ENCODE measurements around the gene TSPAN9.

Gene TSPAN9

DNA sequence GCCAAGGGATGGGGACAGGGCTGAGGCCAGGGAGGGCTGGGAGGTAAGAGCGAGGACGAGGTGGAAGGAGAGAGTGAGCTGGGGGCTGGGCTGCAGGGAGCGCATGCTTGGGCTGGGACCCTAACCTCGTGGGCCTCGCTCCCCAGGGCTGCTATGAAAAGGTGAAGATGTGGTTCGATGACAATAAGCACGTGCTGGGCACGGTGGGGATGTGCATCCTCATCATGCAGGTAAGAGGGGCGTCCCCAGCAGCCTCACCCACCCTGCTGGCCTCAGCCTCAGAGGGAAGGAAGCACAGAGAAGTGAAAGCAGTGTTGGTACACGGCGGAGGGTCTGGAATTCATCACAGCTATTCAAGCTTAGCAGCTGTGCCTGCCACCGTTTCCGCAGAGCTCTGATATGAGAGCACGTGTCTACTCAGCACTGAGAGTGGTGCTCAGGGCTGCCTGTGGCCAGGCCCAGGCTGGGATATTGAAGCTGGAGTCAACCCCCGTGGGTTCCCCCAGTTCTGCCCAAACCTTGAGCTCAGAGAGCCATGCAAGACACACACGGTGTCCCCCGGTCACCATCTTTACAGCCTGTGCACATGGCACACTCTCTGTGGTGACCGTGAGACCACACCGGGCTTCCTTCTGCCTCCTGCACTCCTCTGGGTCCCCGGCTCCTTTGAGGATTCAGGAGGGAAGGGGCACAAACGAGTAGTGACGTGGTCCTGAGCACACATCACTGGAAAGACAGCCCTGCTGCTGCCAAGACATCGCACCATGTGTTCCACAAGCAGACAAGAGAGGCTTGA is 204.6 kb downstream of the TSPAN9 start:
- DNase-seq: no peak
- intact Hi-C loops (cut with DNase I): no loop called here

DNA sequence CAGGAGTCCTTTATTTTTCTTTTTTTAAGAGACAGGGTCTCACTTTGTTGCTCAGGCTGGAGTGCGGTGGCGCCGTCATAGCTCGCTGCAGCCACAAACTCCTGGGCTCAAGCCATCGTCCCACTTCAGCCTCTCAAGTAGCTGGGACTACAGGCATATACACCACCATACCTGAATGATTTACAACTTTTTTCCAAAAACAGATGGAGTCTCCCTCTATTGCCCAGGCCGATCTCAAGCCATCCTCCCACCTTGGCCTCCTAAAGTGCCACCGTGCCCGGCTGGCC is 205.1 kb downstream of the TSPAN9 start:
- DNase-seq: no peak
- intact Hi-C loops (cut with DNase I): no loop called here

GRCh38 chr12:3283137-3283680 is 206.0 kb downstream of the TSPAN9 start:
- intact Hi-C loops (cut with DNase I): no loop called here
- no peak for DNase-seq

DNA sequence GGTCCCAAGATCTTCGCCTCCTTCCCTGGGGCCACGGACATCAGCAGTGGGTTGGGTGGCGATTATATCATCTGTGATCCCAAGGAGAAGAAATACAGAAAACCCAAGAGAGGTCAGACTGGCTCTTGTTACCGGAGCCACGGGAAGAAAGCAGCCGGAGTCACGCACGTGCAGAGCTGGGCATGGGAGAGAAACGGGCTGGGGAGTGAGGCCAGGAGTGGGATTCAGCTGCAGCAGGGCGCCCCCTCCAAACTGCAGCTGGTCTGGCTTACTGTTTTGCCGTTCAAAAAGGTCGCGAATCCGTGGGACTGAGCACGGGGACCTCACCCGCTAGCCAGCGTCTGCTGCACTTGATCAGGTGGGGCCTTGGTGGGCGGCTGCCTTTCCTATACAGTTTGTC is 207.2 kb downstream of the TSPAN9 start:
- intact Hi-C loops (cut with DNase I): no loop called here
- DNase-seq: no peak

DNA sequence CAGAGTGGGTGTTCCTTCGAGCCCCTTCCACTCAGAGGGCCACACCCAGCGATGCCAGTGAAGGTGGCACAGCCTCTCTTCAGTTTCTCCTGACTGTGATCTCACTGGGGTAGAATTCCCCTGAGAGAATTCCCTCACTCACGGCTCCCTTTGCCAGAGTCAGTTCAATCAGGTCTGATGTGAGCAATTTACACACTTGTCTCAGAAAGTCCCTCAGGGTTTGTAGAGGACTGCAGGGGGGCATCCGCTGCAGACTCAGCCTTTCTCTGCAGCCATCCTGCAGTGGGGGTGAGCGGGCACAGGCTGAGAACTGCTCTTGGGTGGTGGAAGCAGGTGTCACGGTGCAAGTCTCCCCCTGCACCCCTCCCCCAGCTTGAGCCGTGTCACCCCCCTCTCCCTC is 208.4 kb downstream of the TSPAN9 start:
- intact Hi-C loops (cut with DNase I): no loop called here

DNA sequence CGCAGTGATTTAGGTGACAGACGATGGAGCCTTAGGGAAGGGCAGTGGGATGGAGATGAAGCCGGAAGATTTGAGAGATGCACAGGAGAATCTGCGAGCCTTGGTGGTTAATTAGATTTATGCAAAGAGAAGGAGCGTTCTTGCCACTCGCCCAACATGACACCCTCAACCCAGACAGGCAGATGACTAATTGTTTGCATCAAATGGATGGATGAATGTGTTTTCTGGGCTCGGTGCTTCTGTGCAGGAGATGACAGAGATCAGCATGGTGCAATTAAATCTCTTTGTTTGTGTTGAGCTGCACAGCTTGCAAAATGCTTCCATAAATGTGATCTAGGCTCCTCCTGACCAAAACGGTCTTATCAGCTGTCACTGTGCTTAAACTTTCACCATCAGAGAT is 211.5 kb downstream of the TSPAN9 start:
- intact Hi-C loops (cut with DNase I): no loop called here
- peak in 2 of 42 donors; percentile 35 to 56 for DNase-seq

More for the DNA sequence above, 208.4 kb downstream of the TSPAN9 start:
- no peak for DNase-seq

- no peak for DNase-seq
- intact Hi-C loops (cut with DNase I): no loop called here
These were observed 212.5 kb downstream of the TSPAN9 start for GRCh38 chr12:3289702-3290101.

- intact Hi-C loops (cut with DNase I): no loop called here
- no peak for DNase-seq
These were observed 214.8 kb downstream of the TSPAN9 start for GRCh38 chr12:3291939-3292338.

- DNase-seq: no peak
- intact Hi-C loops (cut with DNase I): no loop called here
These were observed 215.7 kb downstream of the TSPAN9 start for GRCh38 chr12:3292677-3293412.

DNA sequence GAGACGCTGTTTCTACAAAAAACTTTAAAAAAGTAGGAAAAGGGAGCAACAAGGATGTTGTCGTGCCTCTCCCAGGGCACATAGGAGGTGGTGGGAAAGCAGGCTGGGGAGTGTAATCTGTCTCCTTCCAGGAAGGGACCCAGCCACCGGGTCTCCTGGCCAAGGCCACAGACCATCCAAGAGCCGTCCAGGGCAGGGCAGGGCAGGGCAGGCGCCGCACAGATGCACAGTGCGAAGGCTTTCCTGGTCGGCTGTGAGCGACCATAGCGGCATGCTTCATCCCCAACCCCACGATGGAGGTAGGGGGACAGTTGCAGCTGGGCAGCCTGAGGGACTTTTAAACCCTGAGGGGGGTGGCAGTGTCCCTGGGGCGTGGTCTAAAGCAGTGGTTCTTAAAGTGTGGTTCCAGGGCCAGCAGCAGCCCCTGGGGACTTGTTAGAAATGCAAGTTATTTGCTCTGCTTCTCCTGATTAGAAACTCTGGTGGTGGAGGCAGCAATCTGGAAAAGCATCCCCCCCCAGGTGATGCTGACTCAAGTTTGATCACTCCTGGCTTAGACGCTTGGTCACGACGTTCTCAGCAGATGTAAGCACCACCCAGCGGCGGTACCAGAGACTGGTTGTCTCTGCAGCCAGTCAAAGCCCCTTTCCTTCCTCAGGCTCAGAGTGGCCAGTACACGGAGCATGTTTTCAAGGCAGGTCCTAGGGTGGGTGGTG is 216.4 kb downstream of the TSPAN9 start:
- intact Hi-C loops (cut with DNase I): no loop called here

DNA sequence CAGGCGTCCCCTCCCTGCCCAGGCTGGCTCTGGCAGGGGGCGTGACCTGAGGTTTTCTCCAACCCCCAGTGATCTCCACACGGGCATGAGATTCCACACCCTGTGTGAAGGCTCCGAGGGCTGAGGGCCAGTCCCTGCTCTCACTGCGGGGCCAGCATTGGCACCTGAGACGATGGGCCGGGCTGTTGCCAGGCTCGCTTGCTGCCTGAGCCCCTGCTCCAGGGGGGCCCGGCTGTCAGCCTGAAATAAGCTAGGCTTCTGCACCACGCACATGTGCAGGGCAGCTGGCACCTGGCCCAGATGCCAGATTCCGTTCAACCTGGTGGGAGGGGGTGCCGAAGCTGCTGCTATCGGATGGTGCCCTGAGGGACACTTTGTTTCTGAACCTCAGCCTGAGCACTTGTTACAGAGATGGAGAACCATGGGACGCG is 217.3 kb downstream of the TSPAN9 start:
- no peak for DNase-seq

More for the DNA sequence above, 216.4 kb downstream of the TSPAN9 start:
- DNase-seq: no peak

DNA sequence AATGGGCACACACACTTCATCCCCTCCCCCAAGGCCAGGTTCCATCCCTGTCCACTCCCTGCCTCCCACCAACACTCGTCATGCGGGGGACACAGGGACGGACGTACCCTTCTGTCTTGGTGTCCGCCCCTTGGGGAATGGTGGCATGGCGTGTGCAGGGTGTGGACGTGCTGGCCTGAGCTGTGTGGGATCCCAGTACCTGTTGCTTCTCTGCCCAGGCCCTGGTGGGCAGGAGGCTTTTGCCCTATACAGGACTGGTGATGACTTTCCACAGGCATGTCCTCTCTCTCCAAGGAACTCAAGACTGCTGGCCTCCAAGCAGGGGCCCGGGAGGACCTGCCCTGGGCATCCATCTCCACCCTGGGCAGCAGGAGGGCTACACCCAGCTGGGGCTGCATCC is 218.0 kb downstream of the TSPAN9 start:
- no peak for DNase-seq
- intact Hi-C loops (cut with DNase I): no loop called here

More for the DNA sequence above, 217.3 kb downstream of the TSPAN9 start:
- intact Hi-C loops (cut with DNase I): no loop called here

DNA sequence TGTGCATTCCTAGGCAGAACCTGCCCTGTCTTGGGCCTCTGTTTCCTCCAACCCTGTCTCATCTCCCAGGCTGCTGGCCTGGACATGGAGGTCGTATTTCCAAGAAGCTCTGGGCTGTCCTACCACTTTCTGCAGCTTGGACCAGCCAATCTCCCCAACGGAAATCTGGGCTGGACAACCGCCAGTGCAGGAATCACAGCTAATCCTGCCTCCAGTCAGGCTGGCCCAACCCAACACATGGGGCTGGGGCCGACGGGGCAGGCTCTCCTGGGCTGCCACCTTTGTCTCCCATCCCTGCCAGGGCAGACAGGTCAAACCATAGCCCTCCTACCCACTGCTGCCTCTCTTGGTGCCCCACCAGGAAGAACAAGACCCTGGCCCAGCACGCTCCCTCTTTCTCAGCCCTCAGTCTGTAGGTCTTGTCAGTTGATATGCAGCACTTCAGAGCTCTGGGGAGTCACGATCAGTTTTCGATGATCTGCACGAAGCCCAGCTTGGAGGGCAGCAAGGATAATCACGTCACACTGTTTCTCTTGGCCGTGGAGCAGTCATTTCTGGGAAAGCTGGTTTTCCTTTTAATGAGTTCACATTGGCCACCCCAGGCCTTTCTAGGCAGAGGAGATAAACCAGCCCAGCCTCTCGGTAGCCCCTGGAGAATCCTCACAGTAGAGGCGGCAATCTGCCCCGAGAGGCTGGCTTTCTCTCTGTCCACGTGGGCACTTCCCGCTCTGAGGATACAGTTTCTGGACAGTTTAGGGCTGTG is 218.6 kb downstream of the TSPAN9 start:
- DNase-seq: no peak

GRCh38 chr12:3296409-3296701 is 219.2 kb downstream of the TSPAN9 start:
- DNase-seq: no peak
- intact Hi-C loops (cut with DNase I): no loop called here

More for the DNA sequence above, 218.6 kb downstream of the TSPAN9 start:
- intact Hi-C loops (cut with DNase I): no loop called here

- intact Hi-C loops (cut with DNase I): no loop called here
- DNase-seq: no peak
These were observed 221.4 kb downstream of the TSPAN9 start for GRCh38 chr12:3298603-3299002.

GRCh38 chr12:3299929-3300832 is 223.0 kb downstream of the TSPAN9 start:
- peak; percentile 87 to 96 (median 92) for DNase-seq

DNA sequence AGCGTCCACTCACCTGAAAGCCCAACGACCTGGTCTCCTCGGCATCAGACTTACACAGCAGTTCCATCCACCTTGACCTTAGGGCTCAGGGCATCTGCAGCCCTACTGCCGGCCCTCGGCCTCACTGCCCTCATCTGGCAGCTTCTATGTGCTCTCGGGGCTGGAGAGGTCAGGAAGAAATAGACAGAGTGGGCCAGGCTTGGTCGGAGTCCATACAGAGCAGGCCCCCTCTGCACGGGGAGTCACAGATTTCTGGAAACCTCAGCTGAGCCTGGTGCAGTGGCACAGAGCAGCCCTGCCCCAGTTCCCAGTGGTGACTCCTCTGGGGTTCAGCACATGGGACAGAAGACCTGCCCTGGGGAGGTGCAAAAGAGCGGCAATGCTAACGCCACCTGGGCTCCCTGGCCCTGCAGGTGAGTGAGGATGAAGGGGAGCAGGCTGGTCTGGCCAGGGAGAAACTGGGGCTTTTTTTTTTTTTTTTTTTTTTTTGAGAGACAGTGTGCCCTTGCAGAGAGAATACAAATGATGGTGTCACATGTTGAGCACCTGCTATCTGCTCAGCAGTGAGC is 223.7 kb downstream of the TSPAN9 start:
- DNase-seq: no peak
- intact Hi-C loops (cut with DNase I): loop anchor here (2.0 to 10.0 kb wide), 2 partner anchors 194 to 506 kb away; partner anchors contain the start of gene PRMT8

More at GRCh38 chr12:3299929-3300832, 223.0 kb downstream of the TSPAN9 start:
- intact Hi-C loops (cut with DNase I): loop anchor here (2.0 to 10.0 kb wide), 2 partner anchors 195 to 507 kb away; partner anchors contain the start of gene PRMT8
